GM23338 (cell line): ENCODE measurements around the gene MVP. TPM values are rescaled to one million over a fixed set of nuclear protein-coding genes. Genes with fewer than 3 reads are reported as not detected.

Experiments used
- ATAC-seq: fragments of 200-7000 bp; cut with Tn5 transposase; 3 replicates; pipeline ENCODE4 v1.9.1; 2020
- DNase-seq: peaks from one replicate; pipeline ENCODE4 v3.0.0-alpha.2; 2015; ENCODE audit warnings: low spot score
- H2AFZ ChIP-seq: fragments of 200-600 bp; sonication (generic); 2 replicates; pipeline ENCODE4 v1.8.0; 2016; ENCODE audit warnings: antibody characterized with exemption, mild to moderate bottlenecking, moderate library complexity
- H3F3A ChIP-seq: fragments of 200-600 bp; sonication (generic); replicated peaks from 2 replicates; pipeline ENCODE4 v1.8.0; 2017; ENCODE audit warnings: antibody characterized with exemption, mixed run types, low read depth
- H3K27ac ChIP-seq: fragments of 200-600 bp; sonication (generic); 2 replicates; pipeline ENCODE4 v1.6.1; 2016; ENCODE audit warnings: low read depth
- H3K27me3 ChIP-seq: fragments of 200-600 bp; sonication (generic); 2 replicates; pipeline ENCODE4 v1.8.0; 2016; ENCODE audit warnings: mild to moderate bottlenecking, mixed run types, moderate library complexity; ENCODE audit not compliant: insufficient read depth
- H3K36me3 ChIP-seq: fragments of 200-600 bp; sonication (generic); 2 replicates; pipeline ENCODE4 v1.8.0; 2016; ENCODE audit warnings: mild to moderate bottlenecking; ENCODE audit not compliant: insufficient read depth
- H3K4me1 ChIP-seq: fragments of 200-600 bp; sonication (generic); 2 replicates; pipeline ENCODE4 v1.8.0; 2016; ENCODE audit warnings: mild to moderate bottlenecking, moderate library complexity; ENCODE audit not compliant: insufficient read depth
- H3K4me2 ChIP-seq: fragments of 200-600 bp; sonication (generic); 2 replicates; pipeline ENCODE4 v1.7.1; 2017; ENCODE audit warnings: mixed run types
- H3K4me3 ChIP-seq: fragments of 200-600 bp; sonication (generic); 2 replicates; pipeline ENCODE4 v1.6.1; 2016; ENCODE audit warnings: mixed run types
- H3K79me2 ChIP-seq: fragments of 200-600 bp; sonication (generic); replicated peaks from 2 replicates; pipeline ENCODE4 v1.8.0; 2017; ENCODE audit warnings: mild to moderate bottlenecking; ENCODE audit not compliant: insufficient read depth
- H3K9me2 ChIP-seq: fragments of 200-600 bp; sonication (generic); 2 replicates; pipeline ENCODE4 v1.8.0; 2017; ENCODE audit not compliant: insufficient read depth
- H4K20me1 ChIP-seq: fragments of 200-600 bp; sonication (generic); replicated peaks from 2 replicates; pipeline ENCODE4 v1.8.0; 2017; ENCODE audit warnings: mild to moderate bottlenecking; ENCODE audit not compliant: insufficient read depth
- H3K27ac Mint-ChIP-seq: 2 replicates; pipeline ENCODE4 v1.8.0; 2020; ENCODE audit warnings: inconsistent platforms, mild to moderate bottlenecking, moderate library complexity, mixed read lengths
- H3K27me3 Mint-ChIP-seq: 3 replicates; pipeline ENCODE4 v1.8.0; 2022; ENCODE audit warnings: low read depth, mild to moderate bottlenecking, moderate library complexity, mixed read lengths, inconsistent platforms; ENCODE audit not compliant: insufficient read depth, poor library complexity
- H3K36me3 Mint-ChIP-seq: 3 replicates; pipeline ENCODE4 v1.8.0; 2021; ENCODE audit warnings: low read depth, mild to moderate bottlenecking, inconsistent platforms, moderate library complexity, mixed read lengths
- H3K4me1 Mint-ChIP-seq: 3 replicates; pipeline ENCODE4 v1.8.0; 2020; ENCODE audit warnings: mild to moderate bottlenecking, inconsistent platforms, mixed read lengths
- H3K4me3 Mint-ChIP-seq: 3 replicates; pipeline ENCODE4 v1.8.0; 2021; ENCODE audit warnings: moderate library complexity, mild to moderate bottlenecking, inconsistent platforms, mixed read lengths
- H3K9me3 Mint-ChIP-seq: 3 replicates; pipeline ENCODE4 v1.8.0; 2020; ENCODE audit warnings: moderate library complexity, mild to moderate bottlenecking, inconsistent platforms, mixed read lengths
- EZH2 ChIP-seq: fragments of 200-600 bp; sonication (generic); IDR thresholded peaks from one replicate; pipeline ENCODE4 v1.8.0; 2017; ENCODE audit warnings: antibody characterized with exemption, mild to moderate bottlenecking, low read depth; ENCODE audit not compliant: unreplicated experiment
- STAT1 ChIP-seq: IDR thresholded peaks from one replicate; pipeline ENCODE4 v1.6.1; 2016; ENCODE audit warnings: antibody characterized with exemption; ENCODE audit not compliant: unreplicated experiment
- ZNF331 ChIP-seq: fragments of 250-450 bp; sonication (Bioruptor Pico); IDR thresholded peaks from 2 replicates; pipeline ENCODE4 v1.5.0; 2020; ENCODE audit warnings: low read depth, mild to moderate bottlenecking, moderate library complexity
- polyA plus RNA-seq: library from polyadenylated mRNA; unstranded; fragments of >200 nt; fragmentation: Nextera tagmentation; extraction: Ambion mirVana; gene quantifications from 2 replicates; pipeline ENCODE4 v1.2.1, GENCODE V29; 2016
- total RNA-seq: library from RNA; depleted of rRNA; stranded (reverse); fragments of >200 nt; shearing (Covaris generic); gene quantifications from 2 replicates; pipeline ENCODE4 v1.2.3, GENCODE V29; 2014
- TF ChIP-seq, protein P1 (sequence below), 2 experiments: fragments of 200-600 bp in 1 of 2; sonication (generic) in 1 of 2; conservative IDR thresholded peaks; 2 replicates each; pipeline versions ENCODE4 v1.5.1 to v1.6.1; 2016 to 2017; ENCODE audit warnings: antibody characterized with exemption in 2 of 2, low read depth in 2 of 2, mild to moderate bottlenecking in 2 of 2, moderate library complexity in 1 of 2
- TF ChIP-seq, protein P2 (sequence below): IDR thresholded peaks from 2 replicates; pipeline ENCODE4 v1.6.1; 2016; ENCODE audit warnings: antibody characterized with exemption

MVP gene
- total and polyA plus RNA-seq, 2 experiments from 2014 or later: 1.4 to 3.7 TPM

DNA sequence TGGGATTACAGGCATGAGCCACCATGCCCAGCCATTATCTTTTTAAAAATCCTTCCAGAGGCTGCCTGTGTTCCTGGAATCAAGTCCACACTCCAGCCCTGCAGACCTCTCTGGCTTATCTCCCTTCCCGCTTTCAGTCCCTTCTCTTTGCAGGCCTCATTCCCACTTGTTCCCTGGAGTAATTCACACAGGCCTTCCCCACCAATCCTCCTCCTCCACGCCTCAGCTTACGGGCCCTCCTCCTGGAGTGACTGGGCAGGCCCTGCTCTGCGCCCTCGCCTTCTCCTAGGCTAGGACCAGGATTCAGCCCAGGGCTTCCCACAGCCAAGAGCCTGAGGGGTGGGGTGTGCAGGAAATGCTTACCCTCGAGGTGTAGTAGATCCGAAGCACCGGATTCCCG lies 40.0 kb downstream of the MVP start:
- DNase-seq: no peak
- no peak for ATAC-seq
- Mint-ChIP-seq H3K9me3 (no peaks in the 10 kb centered on the region), H3K4me3 (no peak overlapping the region; the same call in 2 of the 3 replicates), H3K4me1 (peaks cover 16% of the 10 kb centered on the region), H3K27ac (no peak overlapping the region), H3K36me3 (peaks cover 25% of the 10 kb centered on the region), H3K27me3 (peaks cover 21% of the 10 kb centered on the region)
- no peaks in the 10 kb centered on the region for H3K27me3 ChIP-seq
- peaks cover 13% of the 10 kb centered on the region for H3K79me2 ChIP-seq
- TF ChIP-seq ZNF331 (CRISPR knock-in tag) (no peak), EZH2 (no peak)
- TF ChIP-seq, protein P1, sequence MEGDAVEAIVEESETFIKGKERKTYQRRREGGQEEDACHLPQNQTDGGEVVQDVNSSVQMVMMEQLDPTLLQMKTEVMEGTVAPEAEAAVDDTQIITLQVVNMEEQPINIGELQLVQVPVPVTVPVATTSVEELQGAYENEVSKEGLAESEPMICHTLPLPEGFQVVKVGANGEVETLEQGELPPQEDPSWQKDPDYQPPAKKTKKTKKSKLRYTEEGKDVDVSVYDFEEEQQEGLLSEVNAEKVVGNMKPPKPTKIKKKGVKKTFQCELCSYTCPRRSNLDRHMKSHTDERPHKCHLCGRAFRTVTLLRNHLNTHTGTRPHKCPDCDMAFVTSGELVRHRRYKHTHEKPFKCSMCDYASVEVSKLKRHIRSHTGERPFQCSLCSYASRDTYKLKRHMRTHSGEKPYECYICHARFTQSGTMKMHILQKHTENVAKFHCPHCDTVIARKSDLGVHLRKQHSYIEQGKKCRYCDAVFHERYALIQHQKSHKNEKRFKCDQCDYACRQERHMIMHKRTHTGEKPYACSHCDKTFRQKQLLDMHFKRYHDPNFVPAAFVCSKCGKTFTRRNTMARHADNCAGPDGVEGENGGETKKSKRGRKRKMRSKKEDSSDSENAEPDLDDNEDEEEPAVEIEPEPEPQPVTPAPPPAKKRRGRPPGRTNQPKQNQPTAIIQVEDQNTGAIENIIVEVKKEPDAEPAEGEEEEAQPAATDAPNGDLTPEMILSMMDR (conservative IDR thresholded peaks at IDR 0.05; ENCODE audit: low read depth in 2 of 2): no peak
- H3K9me2 ChIP-seq: no peaks in the 10 kb centered on the region
- H3K36me3 ChIP-seq: peaks cover 4% of the 10 kb centered on the region; the same call in 1 of the 2 replicates
- no peak overlapping the region for H2AFZ ChIP-seq
- H3K27ac ChIP-seq: no peak overlapping the region
- H3K4me1 ChIP-seq: peaks cover 9% of the 10 kb centered on the region
- H3K4me3 ChIP-seq: no peak overlapping the region
- H3K4me2 ChIP-seq: no peak overlapping the region
- no peaks in the 10 kb centered on the region; the same call in 1 of the 2 replicates for H4K20me1 ChIP-seq
- 0 out of 2 replicates have a peak, but pooled peaks cover 3% of the 10 kb centered on the region for H3F3A ChIP-seq

DNA sequence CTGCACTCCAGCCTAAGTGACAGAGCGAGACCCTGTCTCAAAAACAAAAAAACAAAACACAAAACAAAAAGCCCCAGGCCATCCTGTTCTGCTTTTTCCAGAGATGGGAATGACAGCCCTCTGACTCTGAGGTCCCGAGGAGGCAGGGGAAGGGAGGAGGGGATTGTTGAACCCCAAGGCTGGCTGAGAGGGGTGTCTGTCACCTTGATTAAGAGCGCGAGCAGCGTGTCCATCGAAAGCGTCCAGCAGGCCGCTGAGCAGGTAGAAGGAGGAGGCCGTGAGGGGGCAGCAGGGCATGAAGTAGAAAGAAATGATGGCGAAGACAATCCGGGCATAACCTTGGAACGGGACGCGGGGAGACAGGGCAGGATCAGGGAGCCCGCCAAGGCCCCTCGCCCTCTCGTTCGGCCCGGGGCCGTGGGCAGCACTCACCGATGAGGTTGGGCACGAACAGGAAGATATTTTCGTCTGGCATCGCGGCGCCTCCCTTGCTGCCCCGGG lies 42.2 kb downstream of the MVP start:
- Histone ChIP-seq H3K4me1 (peaks cover 9% of the 10 kb centered on the region), H3K36me3 (peaks cover 4% of the 10 kb centered on the region; the same call in 1 of the 2 replicates), H3K4me2 (peak overlapping the region; percentile 99), H4K20me1 (no peaks in the 10 kb centered on the region; the same call in 1 of the 2 replicates), H2AFZ (peak overlapping the region; percentile 8), H3K4me3 (peak overlapping the region; percentile 96), H3F3A (0 out of 2 replicates have a peak, but pooled peaks cover 3% of the 10 kb centered on the region), H3K27me3 (no peaks in the 10 kb centered on the region), H3K9me2 (no peaks in the 10 kb centered on the region), H3K27ac (no peak overlapping the region; the same call in 1 of the 2 replicates), H3K79me2 (peaks cover 13% of the 10 kb centered on the region)
- H3K9me3 Mint-ChIP-seq: no peaks in the 10 kb centered on the region
- ATAC-seq (peak; percentile 10), DNase-seq (peak; percentile 45)
- H3K36me3 Mint-ChIP-seq: peaks cover 25% of the 10 kb centered on the region
- peaks cover 17% of the 10 kb centered on the region for H3K27me3 Mint-ChIP-seq
- peak overlapping the region; percentile 99 for H3K4me3 Mint-ChIP-seq
- H3K4me1 Mint-ChIP-seq: peaks cover 10% of the 10 kb centered on the region
- TF ChIP-seq, protein P1 (conservative IDR thresholded peaks at IDR 0.05; ENCODE audit: low read depth in 2 of 2): peak in 1 of 2 experiments; percentile 30; a peak in 1 of 4 replicates
- no peak for TF ChIP-seq STAT1
- TF ChIP-seq, protein P2, sequence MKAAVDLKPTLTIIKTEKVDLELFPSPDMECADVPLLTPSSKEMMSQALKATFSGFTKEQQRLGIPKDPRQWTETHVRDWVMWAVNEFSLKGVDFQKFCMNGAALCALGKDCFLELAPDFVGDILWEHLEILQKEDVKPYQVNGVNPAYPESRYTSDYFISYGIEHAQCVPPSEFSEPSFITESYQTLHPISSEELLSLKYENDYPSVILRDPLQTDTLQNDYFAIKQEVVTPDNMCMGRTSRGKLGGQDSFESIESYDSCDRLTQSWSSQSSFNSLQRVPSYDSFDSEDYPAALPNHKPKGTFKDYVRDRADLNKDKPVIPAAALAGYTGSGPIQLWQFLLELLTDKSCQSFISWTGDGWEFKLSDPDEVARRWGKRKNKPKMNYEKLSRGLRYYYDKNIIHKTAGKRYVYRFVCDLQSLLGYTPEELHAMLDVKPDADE: no peak
- H3K27ac Mint-ChIP-seq: peak overlapping the region; percentile 24
